ENCODE data around the gene SLC35F3. TPM values are rescaled to one million over a fixed set of nuclear protein-coding genes. Genes with fewer than 3 reads are reported as not detected.

Gene SLC35F3
- polyA plus RNA-seq, 1 donor (not counting 4 experiments of a cell fraction or from before 2014, with no cell fraction given), result 13.8 TPM

DNA sequence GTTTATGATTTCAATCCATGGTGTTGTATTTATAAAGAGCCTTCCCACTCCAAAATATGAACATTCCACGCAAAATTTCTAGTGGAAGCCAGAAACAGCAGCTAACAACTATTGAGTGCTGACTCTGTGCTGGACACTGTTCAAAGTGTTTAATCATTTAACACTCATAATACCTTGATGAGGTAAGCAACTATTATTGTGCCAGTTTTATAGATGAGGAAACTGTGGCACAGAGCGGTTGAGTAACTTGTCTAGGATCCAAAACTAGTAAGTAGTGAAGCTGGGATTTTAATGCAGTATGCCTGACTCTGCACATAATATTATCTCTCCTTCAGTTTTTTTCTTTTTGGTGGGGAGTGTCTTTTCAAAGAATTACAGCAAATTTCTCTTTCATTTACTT lies 228.3 kb downstream of the SLC35F3 start:
- Histone ChIP-seq H3K27ac (ENCODE audit: control insufficient read depth, insufficient read depth, low read length) (no peak overlapping the region), H3K36me3 (ENCODE audit: control insufficient read depth in 2 of 2, extremely low read depth in 1 of 2, insufficient read depth in 2 of 2, low read length in 2 of 2) (no peaks in the 10 kb centered on the region), H3K27me3 (ENCODE audit: control insufficient read depth, extremely low read depth, insufficient read depth, low read length) (no peaks in the 10 kb centered on the region), H3K9ac (ENCODE audit: control insufficient read depth, extremely low read depth, insufficient read depth, low read length) (no peak overlapping the region), H4K20me1 (ENCODE audit: control insufficient read depth, extremely low read depth, insufficient read depth, low read length) (no peaks in the 10 kb centered on the region), H2AFZ (ENCODE audit: control insufficient read depth, low read length) (no peak overlapping the region), H3K4me3 (ENCODE audit: control insufficient read depth in 2 of 3, extremely low read depth in 1 of 3, insufficient read depth in 2 of 3, low read depth in 1 of 3, low read length in 3 of 3) (no peak overlapping the region), H3K4me1 (ENCODE audit: control insufficient read depth, extremely low read depth, insufficient read depth, low read length) (peaks cover 9% of the 10 kb centered on the region), H3K4me2 (ENCODE audit: control insufficient read depth, extremely low read depth, insufficient read depth, low read depth, low read length) (no peak overlapping the region), H3K9me3 (ENCODE audit: control insufficient read depth, low read depth, low read length) (no peaks in the 10 kb centered on the region), H3K9me1 (ENCODE audit: control insufficient read depth, extremely low read depth, insufficient read depth, low read length) (no peaks in the 10 kb centered on the region), H3K79me2 (ENCODE audit: control insufficient read depth, insufficient read depth, low read length) (no peaks in the 10 kb centered on the region)
- TF ChIP-seq, protein P1, sequence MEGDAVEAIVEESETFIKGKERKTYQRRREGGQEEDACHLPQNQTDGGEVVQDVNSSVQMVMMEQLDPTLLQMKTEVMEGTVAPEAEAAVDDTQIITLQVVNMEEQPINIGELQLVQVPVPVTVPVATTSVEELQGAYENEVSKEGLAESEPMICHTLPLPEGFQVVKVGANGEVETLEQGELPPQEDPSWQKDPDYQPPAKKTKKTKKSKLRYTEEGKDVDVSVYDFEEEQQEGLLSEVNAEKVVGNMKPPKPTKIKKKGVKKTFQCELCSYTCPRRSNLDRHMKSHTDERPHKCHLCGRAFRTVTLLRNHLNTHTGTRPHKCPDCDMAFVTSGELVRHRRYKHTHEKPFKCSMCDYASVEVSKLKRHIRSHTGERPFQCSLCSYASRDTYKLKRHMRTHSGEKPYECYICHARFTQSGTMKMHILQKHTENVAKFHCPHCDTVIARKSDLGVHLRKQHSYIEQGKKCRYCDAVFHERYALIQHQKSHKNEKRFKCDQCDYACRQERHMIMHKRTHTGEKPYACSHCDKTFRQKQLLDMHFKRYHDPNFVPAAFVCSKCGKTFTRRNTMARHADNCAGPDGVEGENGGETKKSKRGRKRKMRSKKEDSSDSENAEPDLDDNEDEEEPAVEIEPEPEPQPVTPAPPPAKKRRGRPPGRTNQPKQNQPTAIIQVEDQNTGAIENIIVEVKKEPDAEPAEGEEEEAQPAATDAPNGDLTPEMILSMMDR (optimal IDR thresholded peaks at IDR 0.05 in 1 of 3, IDR thresholded peaks at IDR 0.05 in 1 of 3, conservative IDR thresholded peaks at IDR 0.05 in 1 of 3; ENCODE audit: extremely low read depth in 1 of 3, insufficient read depth in 2 of 3, low read length in 3 of 3), result no peak
- TF ChIP-seq EZH2 (IDR thresholded peaks at IDR 0.05; ENCODE audit: low read length), result no peak
- dilution Hi-C loops (cut with MboI; ENCODE audit: extremely low pct_ligation_motif_present, low sequenced_read_pairs), result no loop called here
- DNase-seq (ENCODE audit: low read depth, low spot score) (no peak), FAIRE-seq (no peak)

DNA sequence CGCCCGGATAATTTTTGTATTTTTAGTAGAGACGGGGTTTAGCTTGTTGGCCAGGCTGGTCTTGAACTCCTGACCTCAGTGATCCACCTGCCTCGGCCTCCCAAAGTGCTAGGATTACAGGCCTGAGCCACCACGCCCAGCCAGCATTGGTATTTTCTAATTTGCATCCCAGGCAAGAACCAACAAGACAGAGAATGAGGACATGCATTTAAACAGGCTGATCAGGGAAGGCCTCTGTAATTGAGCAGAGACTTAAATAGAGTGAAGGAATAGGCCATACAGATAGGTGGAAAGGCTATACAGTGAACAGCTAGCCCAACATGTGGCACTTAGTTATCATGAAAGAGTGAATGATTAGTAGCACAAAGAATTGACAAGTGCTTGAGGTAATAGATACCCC lies 230.4 kb downstream of the SLC35F3 start:
- no peaks in the 10 kb centered on the region for H3K36me3 ChIP-seq (ENCODE audit: control insufficient read depth in 2 of 2, extremely low read depth in 1 of 2, insufficient read depth in 2 of 2, low read length in 2 of 2)
- no peak for DNase-seq (ENCODE audit: low read depth, low spot score)
- no peaks in the 10 kb centered on the region for H3K9me1 ChIP-seq (ENCODE audit: control insufficient read depth, extremely low read depth, insufficient read depth, low read length)
- H3K79me2 ChIP-seq (ENCODE audit: control insufficient read depth, insufficient read depth, low read length), result no peaks in the 10 kb centered on the region
- no peak overlapping the region for H3K4me2 ChIP-seq (ENCODE audit: control insufficient read depth, extremely low read depth, insufficient read depth, low read depth, low read length)
- H4K20me1 ChIP-seq (ENCODE audit: control insufficient read depth, extremely low read depth, insufficient read depth, low read length), result no peaks in the 10 kb centered on the region
- peaks cover 9% of the 10 kb centered on the region for H3K4me1 ChIP-seq (ENCODE audit: control insufficient read depth, extremely low read depth, insufficient read depth, low read length)
- H3K27ac ChIP-seq (ENCODE audit: control insufficient read depth, insufficient read depth, low read length), result no peak overlapping the region
- H3K9ac ChIP-seq (ENCODE audit: control insufficient read depth, extremely low read depth, insufficient read depth, low read length), result no peak overlapping the region
- H2AFZ ChIP-seq (ENCODE audit: control insufficient read depth, low read length), result no peak overlapping the region
- dilution Hi-C loops (cut with MboI; ENCODE audit: extremely low pct_ligation_motif_present, low sequenced_read_pairs), result no loop called here
- H3K27me3 ChIP-seq (ENCODE audit: control insufficient read depth, extremely low read depth, insufficient read depth, low read length), result no peaks in the 10 kb centered on the region
- TF ChIP-seq, protein P1 (optimal IDR thresholded peaks at IDR 0.05 in 1 of 3, IDR thresholded peaks at IDR 0.05 in 1 of 3, conservative IDR thresholded peaks at IDR 0.05 in 1 of 3; ENCODE audit: extremely low read depth in 1 of 3, insufficient read depth in 2 of 3, low read length in 3 of 3), result no peak
- TF ChIP-seq EZH2 (IDR thresholded peaks at IDR 0.05; ENCODE audit: low read length), result no peak
- H3K9me3 ChIP-seq (ENCODE audit: control insufficient read depth, low read depth, low read length), result no peaks in the 10 kb centered on the region
- FAIRE-seq, result peak; percentile 77
- no peak overlapping the region for H3K4me3 ChIP-seq (ENCODE audit: control insufficient read depth in 2 of 3, extremely low read depth in 1 of 3, insufficient read depth in 2 of 3, low read depth in 1 of 3, low read length in 3 of 3)
